Vagina (tissue), 2 donors: Measurements from ENCODE around the gene RIPOR3.

Experiments used
- CTCF ChIP-seq, 3 experiments: fragments of 450-650 bp in 2 of 3; fragments of 200-600 bp in 1 of 3; sonication (generic) in 1 of 3; IDR thresholded peaks; one replicate each; pipeline ENCODE4 v1.5.1; 2017 to 2019; ENCODE audit warnings: antibody characterized with exemption in 3 of 3, mild to moderate bottlenecking in 2 of 3, moderate library complexity in 2 of 3
- POLR2A ChIP-seq, 2 donors: fragments of 450-650 bp; IDR thresholded peaks; one replicate each; pipeline ENCODE4 v1.6.1; 2017; ENCODE audit warnings: antibody characterized with exemption in 2 of 2, mild to moderate bottlenecking in 2 of 2, moderate library complexity in 2 of 2

- TF ChIP-seq CTCF (IDR thresholded peaks at IDR 0.05) (no peak), POLR2A (IDR thresholded peaks at IDR 0.05) (no peak)
These were observed 155.0 kb downstream of the RIPOR3 start for GRCh38 chr20:50536333-50536732.
